SIG-M5 treated with dmso at 0.1 percent for 504 hours (cell line): ENCODE data around the gene CAPN14.

Experiments used
- DNase-seq: peaks from one replicate; lab custom pipeline; 2025; ENCODE audit not compliant: unreplicated experiment; lab: John Stamatoyannopoulos, UW

Gene CAPN14

DNA sequence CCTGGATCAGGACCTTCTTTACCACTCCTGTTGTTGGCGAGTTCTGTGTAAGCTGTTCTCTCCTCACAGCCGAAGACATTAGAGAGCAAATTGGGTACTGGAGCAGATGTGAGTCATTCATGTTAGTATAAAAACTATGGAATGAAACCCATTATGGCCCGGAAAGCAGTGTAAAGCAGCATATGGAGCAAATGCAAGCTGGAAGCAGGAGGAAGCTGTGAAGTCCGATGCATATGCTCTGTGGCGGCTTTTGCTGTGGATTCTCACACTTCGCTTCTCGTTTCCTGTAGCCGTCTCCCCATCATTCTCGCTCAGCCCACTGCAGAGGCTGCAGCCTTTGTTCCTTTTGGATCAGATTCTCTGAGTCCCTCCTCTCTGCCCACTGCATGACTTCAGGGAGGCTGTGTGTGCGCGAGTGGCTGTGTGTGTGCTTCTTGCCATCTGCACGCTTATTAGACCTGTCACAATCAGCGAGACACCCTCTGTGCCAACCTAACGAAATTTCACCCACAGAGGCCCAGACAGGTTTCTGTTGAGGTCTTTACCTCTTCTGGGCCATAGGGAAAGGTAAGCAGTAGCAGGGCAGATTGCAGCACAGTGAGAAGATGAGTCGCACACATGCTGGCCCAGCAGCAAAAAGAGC is 75.8 kb downstream of the CAPN14 start:
- DNase-seq, result no peak

DNA sequence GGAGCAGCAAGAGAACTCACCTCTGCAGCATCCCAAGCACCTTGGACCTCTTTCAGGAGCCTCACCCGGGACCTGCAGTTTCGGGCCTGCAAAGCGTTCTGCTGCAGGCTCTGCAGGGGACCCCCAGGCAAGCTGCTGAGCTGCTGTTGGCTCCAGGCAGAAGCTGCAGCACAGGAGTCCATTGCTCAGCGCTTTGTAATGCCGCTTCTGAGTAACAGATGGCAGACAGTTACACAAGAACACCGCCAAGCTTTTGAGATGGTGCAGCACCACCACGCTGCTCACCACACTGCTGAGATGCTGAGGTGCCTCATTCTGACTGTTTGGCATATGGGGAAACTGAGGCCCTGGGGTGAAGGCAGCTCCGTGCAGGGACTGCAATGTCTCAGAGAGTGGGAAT is 77.2 kb downstream of the CAPN14 start:
- no peak for DNase-seq

DNA sequence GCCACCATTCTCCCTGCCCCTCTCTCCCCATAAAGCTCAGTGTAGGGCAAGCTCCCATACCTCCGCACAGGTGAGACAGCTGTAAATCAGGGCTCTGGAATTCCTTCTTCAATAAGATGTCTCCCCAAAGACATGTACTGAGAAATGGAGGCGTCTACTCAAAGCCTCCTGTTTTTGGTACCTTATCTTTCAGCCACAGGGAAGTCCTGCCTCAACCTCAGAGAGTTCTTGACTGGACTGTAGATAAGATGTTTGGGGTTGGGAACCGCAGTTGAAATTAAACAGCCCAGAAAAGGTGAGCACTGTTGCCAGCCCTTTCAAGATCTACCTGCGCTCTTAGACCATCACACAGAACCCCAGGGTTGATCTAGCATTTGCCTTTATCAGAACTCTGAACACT is 77.6 kb downstream of the CAPN14 start:
- no peak for DNase-seq

DNA sequence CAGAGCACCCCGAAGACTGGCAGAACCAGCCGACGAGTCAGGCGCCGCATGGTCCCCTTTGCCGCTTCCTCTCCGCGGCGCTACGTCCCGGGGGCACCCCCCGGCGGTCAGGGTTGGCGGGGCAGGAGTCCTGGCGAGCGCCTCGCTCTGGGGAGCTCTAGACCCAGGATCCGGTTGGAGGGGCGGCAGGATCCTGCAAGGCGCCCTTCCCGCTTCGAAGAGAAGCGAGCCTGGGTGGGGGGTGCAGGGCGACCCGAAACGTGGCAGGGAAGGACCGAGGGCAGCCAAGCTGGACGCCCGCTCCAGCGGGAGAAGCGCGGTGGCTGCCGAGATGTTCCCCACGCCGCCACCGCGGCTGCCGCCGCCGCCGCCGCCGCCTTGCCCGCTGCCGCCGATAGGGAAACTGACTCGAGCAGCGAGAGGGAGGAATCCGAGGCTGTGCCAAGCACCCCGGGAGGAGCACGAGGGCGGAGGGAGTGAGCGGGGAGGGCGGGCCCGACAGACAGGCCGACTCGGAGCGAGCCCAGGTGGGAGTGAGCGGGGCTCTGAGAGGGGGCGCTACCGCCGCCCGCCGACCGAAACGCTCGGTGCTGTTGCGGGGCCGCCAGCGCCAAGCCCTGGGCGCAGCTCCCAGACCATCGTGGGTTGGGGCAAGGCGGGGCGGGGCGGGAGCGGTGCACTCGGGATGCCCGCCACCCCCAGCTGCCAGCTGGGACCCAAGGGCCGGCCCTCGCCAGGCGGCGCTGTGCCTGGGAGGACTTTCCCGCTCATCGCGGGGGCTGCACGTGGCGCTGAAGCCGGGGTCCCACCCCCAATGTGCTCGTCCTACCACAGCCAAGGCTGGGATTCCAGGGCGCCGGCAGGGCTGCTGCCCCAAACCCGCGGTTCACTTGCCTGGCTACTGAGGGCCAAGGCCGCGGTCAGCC is 79.0 kb downstream of the CAPN14 start, which contains the start of gene GALNT14:
TSS of gene GALNT14 (minus strand) at position 404 of the 926 bp plus-strand sequence. CDS start at position 50, 354 bp downstream.
- peak; percentile 57 for DNase-seq

DNA sequence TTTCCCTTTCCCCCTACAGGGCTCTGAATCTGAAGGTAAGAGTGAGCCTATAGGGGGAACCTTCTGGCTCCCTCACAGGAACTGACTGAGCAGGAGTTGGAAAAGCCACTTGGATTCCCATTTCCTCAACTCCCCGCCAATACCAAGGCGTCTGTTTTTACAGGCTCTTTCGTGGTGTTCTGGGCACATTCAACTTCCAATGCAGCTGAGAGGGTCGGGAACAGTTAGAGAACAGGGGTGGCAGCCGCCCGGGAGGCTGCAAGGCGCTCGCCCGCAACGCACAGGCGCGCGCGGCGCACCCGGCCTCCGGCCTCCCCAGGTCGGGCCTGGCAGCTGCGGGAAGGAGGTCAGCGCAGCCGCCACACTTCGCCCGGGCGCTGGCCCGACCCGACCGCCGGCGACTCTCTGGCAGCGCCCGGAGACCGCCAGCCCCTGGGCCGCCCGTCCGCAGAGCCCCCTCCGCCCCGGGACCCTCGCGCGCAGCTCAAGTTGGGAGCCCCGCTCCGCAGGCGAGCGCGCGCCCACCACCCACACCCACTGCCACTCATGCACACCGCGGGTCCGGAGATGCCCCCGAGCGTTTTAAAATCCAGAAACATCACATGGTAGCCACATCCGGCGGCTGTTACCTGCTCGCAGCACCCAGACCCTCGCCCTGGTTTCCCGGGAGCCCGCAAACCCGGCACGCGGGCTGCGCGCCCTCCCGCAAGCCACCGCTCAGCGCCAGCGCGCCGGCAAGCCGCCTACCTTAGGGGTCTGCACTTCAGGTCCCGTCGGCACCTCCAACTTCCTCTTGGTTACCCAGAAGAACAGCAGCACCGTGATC is 79.9 kb downstream of the CAPN14 start:
- no peak for DNase-seq

DNA sequence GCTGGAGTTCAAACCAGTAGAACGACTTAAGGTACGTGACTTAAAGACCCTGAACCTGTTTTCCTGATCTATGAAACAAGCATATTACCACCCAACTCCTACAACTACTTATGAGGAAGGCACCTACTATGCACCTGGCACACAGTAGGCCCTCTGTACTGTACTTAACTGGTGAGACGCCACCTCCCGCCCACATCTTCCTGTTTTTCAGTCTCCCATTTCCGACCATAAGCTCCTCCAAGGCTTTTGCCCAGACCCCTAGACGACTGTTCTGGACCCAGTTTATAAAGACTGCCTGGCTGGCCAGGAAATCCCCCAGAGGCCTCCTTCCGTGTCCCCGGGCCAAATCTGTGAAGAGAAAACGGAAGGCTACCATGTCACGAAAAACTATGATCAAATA is 80.6 kb downstream of the CAPN14 start:
- no peak for DNase-seq

DNA sequence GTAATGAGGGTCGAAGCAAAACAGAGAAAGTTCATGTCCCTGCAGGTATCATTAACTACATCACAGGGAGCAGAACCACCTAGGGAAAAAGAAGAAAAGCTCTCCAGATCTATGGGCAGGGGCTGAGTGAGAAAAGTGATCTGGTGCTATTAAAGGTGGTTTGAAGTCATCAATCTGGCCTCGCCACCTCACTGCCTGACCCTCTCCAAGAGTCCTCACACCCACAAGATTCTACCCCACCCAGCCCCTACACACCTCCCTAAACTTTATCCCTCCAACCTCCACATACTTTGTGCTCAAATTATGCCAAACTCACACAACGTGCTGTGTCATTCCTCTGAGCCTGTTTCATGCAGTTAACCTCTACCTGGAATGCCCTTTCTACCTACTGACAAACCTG is 81.3 kb downstream of the CAPN14 start:
- DNase-seq, result no peak

DNA sequence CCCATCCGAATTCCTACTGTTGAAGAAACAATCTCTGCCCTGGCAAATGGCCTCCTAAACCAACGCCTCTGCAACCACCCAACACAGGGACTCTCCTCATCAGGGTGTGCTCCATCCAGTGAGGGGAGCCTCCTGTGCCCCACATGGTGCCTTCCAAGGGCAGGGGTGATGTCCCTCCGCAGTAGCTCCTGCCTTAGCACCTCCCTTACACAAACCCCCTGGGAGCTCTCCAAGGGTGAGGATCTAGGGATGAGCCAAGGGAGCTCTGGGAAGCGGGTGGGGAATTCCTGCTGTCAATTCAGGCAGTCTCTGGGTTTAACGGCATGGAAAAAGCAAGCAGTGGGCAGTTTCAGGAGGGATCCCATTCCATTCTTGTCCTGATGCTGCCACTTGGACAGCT is 82.8 kb downstream of the CAPN14 start:
- DNase-seq, result no peak

DNA sequence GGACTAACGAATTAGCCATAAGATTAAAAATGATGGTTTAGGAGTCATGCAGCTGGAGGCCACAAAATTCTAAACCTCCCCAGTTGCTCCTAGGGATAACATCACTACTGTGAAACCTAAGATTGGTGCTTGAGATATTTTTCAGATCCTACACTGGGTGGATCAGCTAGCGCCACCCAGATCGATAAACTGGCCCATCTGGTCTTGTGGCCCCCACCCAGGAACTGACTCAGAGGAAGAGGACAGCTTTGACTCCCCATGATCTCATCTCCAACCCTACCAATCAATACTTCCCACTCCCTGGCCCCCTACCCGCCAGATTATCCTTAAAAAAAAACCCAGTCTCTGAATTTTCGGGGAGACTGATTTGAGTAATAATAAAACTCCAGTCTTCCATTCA is 84.5 kb downstream of the CAPN14 start:
- no peak for DNase-seq

DNA sequence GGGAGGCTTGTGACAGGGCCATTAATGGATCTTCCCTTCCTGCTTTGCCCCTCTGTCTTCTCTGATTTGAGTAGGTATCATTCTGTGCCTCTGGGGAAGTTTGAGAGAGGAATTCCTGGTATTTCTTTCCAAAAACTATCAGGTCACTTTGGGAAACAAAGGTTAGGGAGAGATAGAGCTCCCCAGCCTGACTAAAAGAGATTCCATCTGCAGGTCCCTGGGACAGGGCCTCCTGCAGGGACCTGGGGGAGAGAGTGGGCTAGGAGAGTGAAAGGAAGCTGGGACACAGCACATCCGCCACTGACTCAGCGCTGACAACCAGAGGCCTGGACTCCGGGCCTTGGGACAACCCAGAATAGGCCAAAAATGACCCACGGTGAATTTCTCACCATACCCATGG is 85.4 kb downstream of the CAPN14 start:
- no peak for DNase-seq

DNA sequence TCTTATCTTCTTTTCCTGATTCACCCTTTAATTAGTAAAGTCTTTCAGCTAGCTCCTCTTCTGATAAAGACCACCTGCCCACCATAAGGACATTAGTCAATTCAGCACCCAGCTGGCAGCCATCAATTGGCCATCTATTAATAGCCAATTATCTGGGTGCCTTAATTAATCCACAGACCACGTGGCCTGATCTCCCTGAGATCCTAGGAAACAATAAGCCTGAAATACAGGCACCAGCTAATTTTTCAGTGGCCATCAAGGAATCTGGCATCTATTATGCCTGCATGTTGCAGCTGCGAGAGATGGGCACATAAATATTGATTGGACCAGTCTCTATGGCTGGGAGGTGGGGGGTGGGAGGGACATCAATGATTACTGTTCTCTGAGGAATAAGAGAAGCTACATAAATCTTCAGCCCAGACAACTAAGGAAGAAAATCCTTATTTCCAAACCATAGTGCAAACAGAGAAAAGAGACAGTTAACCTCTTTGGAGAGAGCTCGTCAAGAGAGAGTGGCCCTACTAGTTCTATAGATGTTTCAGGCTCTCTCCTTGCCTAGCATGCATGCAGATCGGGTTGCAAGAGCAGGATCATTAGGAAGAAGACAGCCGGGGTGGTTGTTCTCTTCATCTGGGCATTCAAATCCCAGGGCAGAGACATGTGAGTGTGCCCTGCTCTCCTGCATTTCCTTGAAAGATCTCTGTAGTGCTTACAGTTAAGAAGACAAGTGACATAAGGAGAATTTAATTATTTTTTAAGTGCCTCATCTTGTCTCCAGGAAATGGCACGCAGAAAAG is 87.7 kb downstream of the CAPN14 start:
- DNase-seq, result no peak

DNA sequence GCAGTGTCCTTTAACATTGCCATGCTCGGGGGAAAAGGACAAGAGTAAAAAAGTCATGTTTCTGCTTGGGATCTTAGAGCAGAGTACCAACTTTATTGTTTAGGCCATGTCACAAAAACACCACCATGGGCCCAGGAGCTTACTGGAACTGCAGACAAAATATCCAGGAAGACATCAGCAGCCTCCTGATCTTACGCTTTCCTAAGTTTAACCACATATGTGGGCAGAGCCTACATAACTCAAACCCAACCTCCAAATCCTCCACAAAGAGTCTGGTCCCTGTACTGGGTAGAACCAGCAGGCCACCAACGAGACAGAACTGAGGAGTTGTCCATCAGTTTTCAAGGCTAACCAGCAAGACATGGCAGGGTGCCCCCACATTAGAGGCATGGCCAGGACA is 89.4 kb downstream of the CAPN14 start:
- no peak for DNase-seq

DNA sequence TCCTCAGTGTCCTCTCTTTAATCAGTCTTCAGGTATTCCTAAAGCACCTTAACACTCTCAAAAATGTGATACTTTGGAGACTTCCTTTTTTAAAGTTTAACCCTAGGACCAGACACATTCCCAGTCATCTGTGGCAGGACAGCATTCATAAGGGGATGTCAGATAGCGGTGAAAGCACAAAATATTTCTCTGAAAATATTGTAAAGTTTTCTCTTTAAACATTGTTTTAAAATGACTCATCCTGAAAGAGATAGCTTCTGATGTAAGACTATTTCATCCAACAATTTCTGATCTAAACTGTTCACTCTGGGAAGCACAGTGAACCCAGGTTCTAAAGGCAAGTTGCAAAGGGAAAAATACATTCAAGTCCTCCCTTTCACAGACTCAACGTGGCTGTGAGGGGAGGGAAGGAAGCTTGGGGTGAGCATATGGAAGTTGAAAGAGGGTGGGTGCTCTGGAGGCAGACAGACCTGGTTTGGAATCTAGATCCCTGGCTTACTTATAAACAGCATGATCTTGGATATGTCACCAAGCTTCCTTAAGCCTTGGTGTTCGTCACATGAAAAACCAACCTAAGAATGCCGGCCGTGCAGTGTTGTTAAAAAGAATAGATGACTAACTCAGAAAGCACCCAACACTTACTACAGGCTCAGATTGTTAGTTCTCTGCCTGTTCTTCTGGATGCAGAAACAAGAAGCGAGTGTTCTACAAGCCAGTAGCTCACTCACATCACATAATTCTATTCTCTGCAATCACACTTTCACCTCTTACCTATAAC is 91.2 kb downstream of the CAPN14 start:
- no peak for DNase-seq

DNA sequence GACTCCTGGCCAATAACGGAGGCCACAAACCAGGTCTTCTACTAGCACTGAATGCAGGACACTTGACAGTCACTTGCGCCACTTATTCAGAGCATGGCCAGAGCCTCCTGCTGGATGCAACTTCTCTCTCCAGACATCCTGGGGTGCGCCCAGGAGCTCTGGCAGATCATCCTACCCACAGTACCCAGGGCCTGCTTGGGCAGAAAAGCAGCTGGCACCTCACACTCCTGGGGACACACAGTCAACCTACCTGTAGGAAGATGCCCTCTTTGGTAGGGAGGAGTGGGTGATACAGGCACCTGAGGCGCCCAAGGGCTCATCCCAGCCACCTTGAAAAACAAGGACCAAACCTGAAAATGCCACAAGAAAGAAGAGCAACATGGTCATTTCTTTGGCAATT is 92.4 kb downstream of the CAPN14 start:
- DNase-seq, result no peak
